GM10847 (cell line): Measurements from ENCODE around the gene FAM81B.

Source experiments
- POLR2A ChIP-seq: IDR thresholded peaks from 2 replicates; pipeline ENCODE4 v1.6.1; 2011; ENCODE audit not compliant: insufficient read length; ENCODE audit errors: extremely low read depth

The FAM81B gene, protein sequence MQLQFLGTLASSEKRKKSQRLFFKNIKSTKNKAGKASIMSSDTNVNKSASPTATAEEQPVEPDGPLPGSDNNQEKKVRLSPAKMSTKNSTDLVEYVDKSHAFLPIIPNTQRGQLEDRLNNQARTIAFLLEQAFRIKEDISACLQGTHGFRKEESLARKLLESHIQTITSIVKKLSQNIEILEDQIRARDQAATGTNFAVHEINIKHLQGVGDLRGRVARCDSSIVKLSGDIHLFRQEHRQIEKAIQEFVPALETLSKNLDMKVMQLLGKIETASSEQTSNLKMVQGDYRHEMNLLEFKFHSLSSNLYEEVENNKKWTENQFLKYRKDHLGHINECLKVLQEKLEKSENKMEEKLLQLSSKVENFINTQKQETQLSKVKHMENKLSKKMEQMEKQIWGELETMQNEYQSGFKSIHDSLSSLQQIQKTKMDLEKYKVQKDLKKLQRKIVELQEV

DNA sequence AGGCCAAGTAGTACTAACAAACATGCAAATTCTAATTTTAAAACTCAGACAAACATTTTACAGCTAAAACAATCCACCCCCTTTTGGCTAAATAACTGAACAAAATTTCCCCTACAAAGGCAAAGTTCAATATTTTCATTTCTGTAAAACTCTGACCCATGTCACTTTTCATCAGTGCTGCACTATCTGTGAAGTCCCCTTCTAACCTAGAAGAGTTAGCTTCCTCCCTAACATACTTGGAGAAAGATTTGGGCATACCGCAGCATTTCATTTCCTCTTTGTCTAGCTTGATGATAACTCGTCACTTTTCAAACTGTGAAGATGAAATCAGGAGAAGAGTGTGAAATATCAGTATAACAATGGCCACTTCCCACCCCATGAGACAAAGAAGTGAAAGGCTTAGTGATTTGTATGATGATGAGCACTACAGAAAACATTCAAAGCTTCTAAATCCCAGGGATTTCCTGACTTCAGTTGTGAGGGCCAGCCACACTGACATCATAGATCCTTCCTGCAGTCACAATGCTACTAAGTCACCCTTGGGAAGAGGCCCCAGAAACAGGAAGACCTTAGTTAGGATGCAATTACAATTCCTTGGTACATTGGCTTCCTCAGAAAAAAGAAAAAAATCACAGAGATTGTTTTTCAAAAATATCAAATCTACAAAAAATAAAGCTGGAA is at the start of gene FAM81B:
Gene FAM81B, plus strand, starts transcription at position 555 of the 681 bp plus-strand sequence. Its CDS starts 24 bp downstream, at position 579.
- no peak for TF ChIP-seq POLR2A

DNA sequence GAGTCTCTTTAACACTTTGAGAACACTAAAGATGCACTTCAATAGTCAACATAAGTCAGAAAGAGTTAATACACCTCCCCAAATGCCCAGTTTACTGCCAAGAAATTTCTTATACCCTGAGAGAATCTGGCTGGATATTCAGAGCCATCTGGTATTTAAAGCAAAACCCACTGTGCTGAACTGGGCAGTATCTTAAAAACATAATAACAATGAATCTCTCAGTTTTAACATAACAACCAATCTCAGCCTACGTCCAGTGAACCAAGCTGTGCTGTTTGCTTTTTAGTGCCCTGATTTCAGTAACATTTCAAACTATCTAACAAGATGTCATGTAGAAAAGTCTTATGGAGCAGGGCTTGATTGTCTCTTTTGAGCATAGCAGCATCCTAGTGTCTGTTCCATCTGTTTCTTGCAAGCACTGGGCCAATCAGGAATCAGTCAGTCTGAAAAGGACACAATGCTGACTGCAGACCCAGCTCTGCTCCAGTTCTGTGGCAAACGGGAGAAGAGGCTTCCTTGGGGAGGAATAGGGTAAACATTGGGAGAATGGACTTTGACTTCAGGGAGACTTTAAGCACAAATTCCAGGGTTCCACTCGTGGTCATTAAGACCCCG is 43.6 kb upstream of the FAM81B start:
- no peak for TF ChIP-seq POLR2A

GRCh38 chr5:95350631-95351030 is 40.5 kb upstream of the FAM81B start:
- no peak for TF ChIP-seq POLR2A

GRCh38 chr5:95352691-95353090 is 38.5 kb upstream of the FAM81B start:
- TF ChIP-seq POLR2A = no peak

- no peak for TF ChIP-seq POLR2A
Measured at GRCh38 chr5:95358320-95358719, 32.8 kb upstream of the FAM81B start.

- TF ChIP-seq POLR2A = no peak
Measured at GRCh38 chr5:95358848-95359247, 32.3 kb upstream of the FAM81B start.

GRCh38 chr5:95365302-95366095 is 25.7 kb upstream of the FAM81B start:
- TF ChIP-seq POLR2A = no peak

GRCh38 chr5:95369782-95370181 is 21.4 kb upstream of the FAM81B start:
- no peak for TF ChIP-seq POLR2A

- no peak for TF ChIP-seq POLR2A
Measured at GRCh38 chr5:95374061-95374460, 17.1 kb upstream of the FAM81B start.

- no peak for TF ChIP-seq POLR2A
Measured at GRCh38 chr5:95375591-95375990, 15.6 kb upstream of the FAM81B start.

DNA sequence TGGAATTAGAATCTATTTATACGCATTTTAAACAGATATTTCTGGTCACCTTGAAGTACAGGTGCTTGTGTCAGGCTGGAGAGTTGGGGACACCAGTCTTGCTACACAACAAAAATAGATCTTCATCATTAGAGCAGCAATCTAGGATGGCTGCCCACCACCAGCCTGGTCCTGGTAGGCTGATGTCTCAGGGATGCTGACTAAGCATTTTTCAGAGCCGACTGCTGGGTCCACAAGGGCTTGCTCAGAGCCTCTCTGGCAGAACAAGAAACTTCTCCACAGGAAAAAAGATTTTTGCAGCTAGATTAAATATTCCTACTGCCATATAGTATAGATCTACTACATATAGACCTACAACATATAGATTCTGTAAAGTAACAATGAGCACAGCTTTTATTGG is 12.0 kb upstream of the FAM81B start:
- no peak for TF ChIP-seq POLR2A

DNA sequence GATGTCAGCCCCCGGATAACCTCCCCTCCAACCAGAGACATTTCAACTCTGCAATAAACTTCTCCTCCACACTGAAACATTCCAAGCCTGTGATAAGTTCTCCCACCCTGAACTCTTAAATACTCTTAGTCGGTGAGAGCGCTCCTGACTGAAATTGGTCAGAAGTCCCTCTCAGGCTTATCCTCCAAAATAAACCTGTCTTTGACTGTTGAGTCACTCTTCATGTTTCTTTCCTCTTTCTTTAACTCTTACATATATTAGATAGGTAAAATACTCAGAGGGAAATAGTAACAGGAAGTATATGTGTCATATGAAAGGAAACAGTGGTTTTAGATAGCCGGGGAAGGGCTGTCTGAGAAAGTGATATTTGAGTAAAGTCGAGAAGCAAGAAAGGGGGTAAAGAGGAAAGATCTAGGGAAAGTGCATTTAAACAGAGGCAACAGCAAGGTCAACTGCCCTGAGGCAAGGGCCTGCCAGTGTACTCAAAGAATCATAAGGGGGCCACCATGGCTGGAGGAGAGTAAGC is 11.0 kb upstream of the FAM81B start:
- no peak for TF ChIP-seq POLR2A

GRCh38 chr5:95382801-95383200 is 8.4 kb upstream of the FAM81B start:
- no peak for TF ChIP-seq POLR2A

DNA sequence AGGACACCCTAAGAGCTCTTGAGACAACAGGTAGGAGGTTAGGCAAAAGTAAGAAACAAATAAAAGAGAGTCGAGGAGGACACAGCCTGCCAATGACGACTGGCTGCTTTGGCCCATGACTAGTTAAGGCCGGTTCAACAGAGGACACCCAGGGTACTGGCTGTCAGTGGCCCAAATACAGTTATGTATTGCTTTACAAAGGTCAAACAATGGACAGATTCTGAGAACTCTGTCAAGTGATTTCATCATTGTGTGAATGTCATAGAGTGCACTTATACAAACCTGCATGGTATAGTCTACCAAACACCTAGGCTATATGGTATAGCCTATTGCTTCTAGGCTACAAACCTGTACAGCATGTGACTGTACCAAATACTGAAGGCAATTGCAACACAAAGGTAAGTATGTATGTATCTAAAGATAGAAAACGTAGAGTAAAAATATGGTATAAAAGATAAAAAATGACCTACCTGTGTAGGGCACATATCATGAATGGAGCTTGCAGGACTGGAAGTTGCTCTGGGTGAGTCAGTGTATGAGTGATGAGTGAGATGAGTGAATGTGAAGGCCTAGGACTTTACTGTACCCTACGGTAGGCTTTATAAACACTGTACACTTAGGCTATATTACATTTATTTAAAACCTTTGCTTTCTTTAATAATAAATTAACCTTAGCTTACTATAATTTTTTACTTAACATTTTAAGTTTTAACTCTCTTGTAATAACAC is 6.5 kb upstream of the FAM81B start:
- TF ChIP-seq POLR2A = no peak
